ENCODE data around the gene PSIP1.

The PSIP1 gene

DNA sequence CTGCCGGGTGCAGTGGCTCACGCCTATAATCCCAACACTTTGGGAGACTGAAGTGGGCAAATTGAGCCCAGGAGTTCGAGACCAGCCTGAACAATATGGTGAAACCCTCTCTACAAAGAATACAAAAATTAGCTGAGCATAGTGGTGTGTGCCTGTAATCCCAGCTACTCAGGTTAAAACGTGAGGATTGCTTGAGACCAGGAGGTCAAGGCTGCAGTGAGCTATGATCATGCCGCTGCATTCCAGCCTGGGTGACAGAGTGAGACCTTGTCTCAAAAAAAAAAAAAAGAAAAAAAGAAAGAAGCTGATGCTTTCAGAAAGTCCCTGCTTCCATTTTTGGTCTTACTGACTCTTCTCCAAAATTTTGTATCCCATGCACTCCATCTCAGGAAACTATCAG, 56.8 kb downstream of the PSIP1 start:
- TF ChIP-seq RAD21 (IDR thresholded peaks at IDR 0.05; ENCODE audit: low read depth), result no peak
- TF ChIP-seq CEBPB (IDR thresholded peaks at IDR 0.05), result no peak
- TF ChIP-seq TEAD4 (IDR thresholded peaks at IDR 0.05), result no peak
- no peak for TF ChIP-seq CREB1 (IDR thresholded peaks at IDR 0.05; ENCODE audit: low read depth)
- TF ChIP-seq, protein P1, sequence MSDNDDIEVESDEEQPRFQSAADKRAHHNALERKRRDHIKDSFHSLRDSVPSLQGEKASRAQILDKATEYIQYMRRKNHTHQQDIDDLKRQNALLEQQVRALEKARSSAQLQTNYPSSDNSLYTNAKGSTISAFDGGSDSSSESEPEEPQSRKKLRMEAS (IDR thresholded peaks at IDR 0.05), result no peak
- TF ChIP-seq ZBTB7A (IDR thresholded peaks at IDR 0.05; ENCODE audit: low read depth), result no peak
- no peak for TF ChIP-seq NFIC (IDR thresholded peaks at IDR 0.05)
- TF ChIP-seq FOXM1 (IDR thresholded peaks at IDR 0.05; ENCODE audit: borderline replicate concordance, low read depth), result no peak
- TF ChIP-seq EP300 (IDR thresholded peaks at IDR 0.05; ENCODE audit: borderline replicate concordance), result no peak
- TF ChIP-seq, protein P2, sequence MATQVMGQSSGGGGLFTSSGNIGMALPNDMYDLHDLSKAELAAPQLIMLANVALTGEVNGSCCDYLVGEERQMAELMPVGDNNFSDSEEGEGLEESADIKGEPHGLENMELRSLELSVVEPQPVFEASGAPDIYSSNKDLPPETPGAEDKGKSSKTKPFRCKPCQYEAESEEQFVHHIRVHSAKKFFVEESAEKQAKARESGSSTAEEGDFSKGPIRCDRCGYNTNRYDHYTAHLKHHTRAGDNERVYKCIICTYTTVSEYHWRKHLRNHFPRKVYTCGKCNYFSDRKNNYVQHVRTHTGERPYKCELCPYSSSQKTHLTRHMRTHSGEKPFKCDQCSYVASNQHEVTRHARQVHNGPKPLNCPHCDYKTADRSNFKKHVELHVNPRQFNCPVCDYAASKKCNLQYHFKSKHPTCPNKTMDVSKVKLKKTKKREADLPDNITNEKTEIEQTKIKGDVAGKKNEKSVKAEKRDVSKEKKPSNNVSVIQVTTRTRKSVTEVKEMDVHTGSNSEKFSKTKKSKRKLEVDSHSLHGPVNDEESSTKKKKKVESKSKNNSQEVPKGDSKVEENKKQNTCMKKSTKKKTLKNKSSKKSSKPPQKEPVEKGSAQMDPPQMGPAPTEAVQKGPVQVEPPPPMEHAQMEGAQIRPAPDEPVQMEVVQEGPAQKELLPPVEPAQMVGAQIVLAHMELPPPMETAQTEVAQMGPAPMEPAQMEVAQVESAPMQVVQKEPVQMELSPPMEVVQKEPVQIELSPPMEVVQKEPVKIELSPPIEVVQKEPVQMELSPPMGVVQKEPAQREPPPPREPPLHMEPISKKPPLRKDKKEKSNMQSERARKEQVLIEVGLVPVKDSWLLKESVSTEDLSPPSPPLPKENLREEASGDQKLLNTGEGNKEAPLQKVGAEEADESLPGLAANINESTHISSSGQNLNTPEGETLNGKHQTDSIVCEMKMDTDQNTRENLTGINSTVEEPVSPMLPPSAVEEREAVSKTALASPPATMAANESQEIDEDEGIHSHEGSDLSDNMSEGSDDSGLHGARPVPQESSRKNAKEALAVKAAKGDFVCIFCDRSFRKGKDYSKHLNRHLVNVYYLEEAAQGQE (IDR thresholded peaks at IDR 0.05; ENCODE audit: low read depth), result no peak
- TF ChIP-seq, protein P3, sequence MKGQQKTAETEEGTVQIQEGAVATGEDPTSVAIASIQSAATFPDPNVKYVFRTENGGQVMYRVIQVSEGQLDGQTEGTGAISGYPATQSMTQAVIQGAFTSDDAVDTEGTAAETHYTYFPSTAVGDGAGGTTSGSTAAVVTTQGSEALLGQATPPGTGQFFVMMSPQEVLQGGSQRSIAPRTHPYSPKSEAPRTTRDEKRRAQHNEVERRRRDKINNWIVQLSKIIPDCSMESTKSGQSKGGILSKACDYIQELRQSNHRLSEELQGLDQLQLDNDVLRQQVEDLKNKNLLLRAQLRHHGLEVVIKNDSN (IDR thresholded peaks at IDR 0.05), result no peak
- TF ChIP-seq TAF1 (IDR thresholded peaks at IDR 0.05; ENCODE audit: low read depth), result no peak
- no peak for TF ChIP-seq EGR1 (IDR thresholded peaks at IDR 0.05)

DNA sequence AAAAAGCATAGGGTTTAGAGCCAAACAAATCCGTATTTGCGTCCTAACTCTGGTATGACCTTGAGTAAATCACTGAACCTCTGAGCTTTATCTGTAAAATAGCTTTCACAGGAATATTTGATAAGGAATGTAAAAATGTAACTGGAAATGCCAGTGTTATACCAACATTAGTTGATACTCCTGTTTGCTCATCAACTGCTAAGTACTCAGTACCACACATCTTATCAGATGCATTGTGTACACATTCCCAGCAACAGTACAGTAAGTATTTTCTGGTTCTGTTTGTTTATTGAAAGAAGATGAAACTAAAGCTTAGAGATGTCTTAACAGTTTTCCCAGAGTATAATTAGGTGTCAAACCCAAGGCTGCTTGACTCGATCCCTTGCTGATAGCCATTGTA, 66.6 kb downstream of the PSIP1 start:
- TF ChIP-seq EP300 (IDR thresholded peaks at IDR 0.05; ENCODE audit: borderline replicate concordance) (no peak), ZBTB7A (IDR thresholded peaks at IDR 0.05; ENCODE audit: low read depth) (no peak), FOXM1 (IDR thresholded peaks at IDR 0.05; ENCODE audit: borderline replicate concordance, low read depth) (no peak)
- TF ChIP-seq, protein P1 (IDR thresholded peaks at IDR 0.05), result no peak
- TF ChIP-seq, protein P2 (IDR thresholded peaks at IDR 0.05; ENCODE audit: low read depth), result no peak
- TF ChIP-seq, protein P3 (IDR thresholded peaks at IDR 0.05), result no peak

DNA sequence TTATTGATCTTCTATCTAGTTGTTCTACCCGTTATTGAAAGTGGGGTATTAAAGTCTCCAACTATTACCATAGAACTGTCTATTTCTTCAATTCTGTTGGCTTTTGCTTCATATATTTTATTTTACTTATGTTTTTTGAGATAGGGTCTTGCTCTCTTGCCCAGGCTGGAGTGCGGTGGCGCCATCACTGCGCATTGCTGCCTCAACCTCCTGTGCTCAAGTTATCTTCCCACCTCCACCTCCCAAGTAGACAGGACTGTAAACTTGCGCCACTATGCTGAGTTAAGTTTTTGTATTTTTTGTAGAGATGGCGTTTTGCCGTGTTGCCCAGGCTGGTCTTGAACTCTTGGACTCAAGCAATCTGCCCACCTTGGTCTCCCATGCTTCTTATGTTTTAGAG, 71.9 kb downstream of the PSIP1 start:
- TF ChIP-seq NFIC (IDR thresholded peaks at IDR 0.05) (no peak), TCF12 (IDR thresholded peaks at IDR 0.05; ENCODE audit: low read depth) (no peak), FOXM1 (IDR thresholded peaks at IDR 0.05; ENCODE audit: borderline replicate concordance, low read depth) (no peak), EGR1 (IDR thresholded peaks at IDR 0.05) (no peak), YY1 (IDR thresholded peaks at IDR 0.05; ENCODE audit: low read depth) (no peak), EP300 (IDR thresholded peaks at IDR 0.05; ENCODE audit: borderline replicate concordance) (no peak), RAD21 (IDR thresholded peaks at IDR 0.05; ENCODE audit: low read depth) (no peak), TEAD4 (IDR thresholded peaks at IDR 0.05) (no peak), TAF1 (IDR thresholded peaks at IDR 0.05; ENCODE audit: low read depth) (no peak), ZBTB7A (IDR thresholded peaks at IDR 0.05; ENCODE audit: low read depth) (no peak), CREB1 (IDR thresholded peaks at IDR 0.05; ENCODE audit: low read depth) (no peak), CEBPB (IDR thresholded peaks at IDR 0.05) (no peak)
- TF ChIP-seq, protein P2 (IDR thresholded peaks at IDR 0.05; ENCODE audit: low read depth), result no peak
- TF ChIP-seq, protein P1 (IDR thresholded peaks at IDR 0.05), result no peak
- TF ChIP-seq, protein P3 (IDR thresholded peaks at IDR 0.05), result no peak

DNA sequence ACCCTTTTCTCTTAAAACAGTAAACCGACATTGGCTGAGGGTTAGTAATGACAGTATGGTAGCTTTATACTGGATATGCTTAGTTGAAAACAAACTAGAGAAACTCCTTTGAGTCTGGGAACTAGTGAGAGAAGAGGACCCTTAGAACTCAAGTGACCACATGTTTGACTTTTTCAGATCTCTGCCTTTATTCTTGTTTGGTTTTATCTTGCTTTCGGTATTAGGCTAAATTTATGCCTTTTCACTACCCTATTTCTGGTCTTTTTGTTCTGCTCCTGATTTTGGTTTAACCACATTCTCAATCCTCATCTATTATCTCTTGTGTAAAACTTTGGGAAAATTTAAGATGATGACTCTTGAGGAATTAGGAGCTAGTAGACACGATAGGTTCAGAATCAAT, 77.1 kb downstream of the PSIP1 start:
- no peak for TF ChIP-seq NFIC (IDR thresholded peaks at IDR 0.05)
- TF ChIP-seq, protein P2 (IDR thresholded peaks at IDR 0.05; ENCODE audit: low read depth), result no peak
- no peak for TF ChIP-seq CREB1 (IDR thresholded peaks at IDR 0.05; ENCODE audit: low read depth)
- no peak for TF ChIP-seq YY1 (IDR thresholded peaks at IDR 0.05; ENCODE audit: low read depth)
- no peak for TF ChIP-seq FOXM1 (IDR thresholded peaks at IDR 0.05; ENCODE audit: borderline replicate concordance, low read depth)
- TF ChIP-seq CEBPB (IDR thresholded peaks at IDR 0.05), result no peak
